Nephron (organoid): ENCODE measurements around the gene MYZAP.

ENCODE experiments used
- H3K27ac Mint-ChIP-seq, 3 experiments: 2 replicates each; pipeline ENCODE4 v1.8.0; 2020; ENCODE audit warnings: mixed read lengths in 3 of 3, mild to moderate bottlenecking in 2 of 3, moderate library complexity in 1 of 3
- H3K27me3 Mint-ChIP-seq: 2 replicates; pipeline ENCODE4 v1.8.0; 2021; ENCODE audit warnings: low read depth, mild to moderate bottlenecking, moderate library complexity, mixed read lengths
- H3K36me3 Mint-ChIP-seq: 2 replicates; pipeline ENCODE4 v1.8.0; 2020; ENCODE audit warnings: low read depth, mixed read lengths
- H3K4me1 Mint-ChIP-seq: 2 replicates; pipeline ENCODE4 v1.8.0; 2020; ENCODE audit warnings: mixed read lengths
- H3K4me3 Mint-ChIP-seq, 3 experiments: 2 replicates each; pipeline ENCODE4 v1.8.0; 2020; ENCODE audit warnings: mild to moderate bottlenecking in 3 of 3, mixed read lengths in 3 of 3, moderate library complexity in 2 of 3
- H3K9me3 Mint-ChIP-seq: 2 replicates; pipeline ENCODE4 v1.8.0; 2020; ENCODE audit warnings: mixed read lengths
- TF ChIP-seq, protein P1 (sequence below), 3 experiments: fragments of 200-600 bp; sonication (generic); IDR thresholded peaks; one replicate each; pipeline ENCODE4 v1.5.0; 2021; ENCODE audit warnings: antibody characterized with exemption in 3 of 3; ENCODE audit not compliant: unreplicated experiment in 3 of 3

The MYZAP gene

GRCh38 chr15:57591237-57591821 is 375 bp upstream of the MYZAP start:
- no peak overlapping the region for H3K27ac Mint-ChIP-seq
- peaks cover 31% of the 10 kb centered on the region for H3K27me3 Mint-ChIP-seq
- no peaks in the 10 kb centered on the region for H3K36me3 Mint-ChIP-seq
- TF ChIP-seq, protein P1, sequence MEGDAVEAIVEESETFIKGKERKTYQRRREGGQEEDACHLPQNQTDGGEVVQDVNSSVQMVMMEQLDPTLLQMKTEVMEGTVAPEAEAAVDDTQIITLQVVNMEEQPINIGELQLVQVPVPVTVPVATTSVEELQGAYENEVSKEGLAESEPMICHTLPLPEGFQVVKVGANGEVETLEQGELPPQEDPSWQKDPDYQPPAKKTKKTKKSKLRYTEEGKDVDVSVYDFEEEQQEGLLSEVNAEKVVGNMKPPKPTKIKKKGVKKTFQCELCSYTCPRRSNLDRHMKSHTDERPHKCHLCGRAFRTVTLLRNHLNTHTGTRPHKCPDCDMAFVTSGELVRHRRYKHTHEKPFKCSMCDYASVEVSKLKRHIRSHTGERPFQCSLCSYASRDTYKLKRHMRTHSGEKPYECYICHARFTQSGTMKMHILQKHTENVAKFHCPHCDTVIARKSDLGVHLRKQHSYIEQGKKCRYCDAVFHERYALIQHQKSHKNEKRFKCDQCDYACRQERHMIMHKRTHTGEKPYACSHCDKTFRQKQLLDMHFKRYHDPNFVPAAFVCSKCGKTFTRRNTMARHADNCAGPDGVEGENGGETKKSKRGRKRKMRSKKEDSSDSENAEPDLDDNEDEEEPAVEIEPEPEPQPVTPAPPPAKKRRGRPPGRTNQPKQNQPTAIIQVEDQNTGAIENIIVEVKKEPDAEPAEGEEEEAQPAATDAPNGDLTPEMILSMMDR (IDR thresholded peaks at IDR 0.05; ENCODE audit: unreplicated experiment in 3 of 3) = no peak
- H3K4me3 Mint-ChIP-seq = peak overlapping the region; percentile 74 to 79 (median 77)
- no peaks in the 10 kb centered on the region for H3K9me3 Mint-ChIP-seq
- peaks cover 27% of the 10 kb centered on the region for H3K4me1 Mint-ChIP-seq

GRCh38 chr15:57592426-57592825 is 722 bp downstream of the MYZAP start:
- TF ChIP-seq, protein P1 (IDR thresholded peaks at IDR 0.05; ENCODE audit: unreplicated experiment in 3 of 3) = no peak
- Mint-ChIP-seq H3K36me3 (no peaks in the 10 kb centered on the region), H3K9me3 (no peaks in the 10 kb centered on the region), H3K4me3 (peak overlapping the region; percentile 68 to 79 (median 74)), H3K27me3 (peaks cover 36% of the 10 kb centered on the region), H3K27ac (no peak overlapping the region), H3K4me1 (peaks cover 31% of the 10 kb centered on the region)

DNA sequence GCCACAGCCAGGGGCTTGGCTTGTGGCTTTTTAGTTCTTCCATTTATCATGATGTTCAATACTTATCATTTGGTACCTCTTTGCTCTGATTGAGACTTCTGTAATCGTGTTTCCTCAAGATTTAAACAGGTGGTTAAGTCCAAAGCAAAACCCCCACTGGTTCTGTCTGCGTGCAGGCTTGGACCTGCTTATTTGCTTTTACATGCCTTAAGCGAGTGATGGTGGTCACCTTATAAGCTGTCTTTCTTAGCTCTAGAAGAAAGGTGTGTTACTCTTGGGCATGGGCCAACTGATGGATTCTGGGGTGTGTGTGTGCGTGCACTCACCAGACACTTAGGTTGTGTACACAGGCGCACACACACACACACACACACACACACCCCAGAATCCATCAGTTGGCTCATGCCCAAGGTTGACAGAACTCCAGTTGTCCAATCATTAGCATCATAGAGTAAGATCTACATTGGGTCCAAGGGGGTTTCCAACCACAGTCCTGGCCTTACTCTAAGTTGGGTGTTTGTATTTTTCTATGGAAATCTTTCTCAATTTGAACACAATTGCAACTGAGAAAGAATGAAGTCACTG is 1.2 kb downstream of the MYZAP start:
- Mint-ChIP-seq H3K27ac (no peak overlapping the region), H3K4me1 (peaks cover 31% of the 10 kb centered on the region)

DNA sequence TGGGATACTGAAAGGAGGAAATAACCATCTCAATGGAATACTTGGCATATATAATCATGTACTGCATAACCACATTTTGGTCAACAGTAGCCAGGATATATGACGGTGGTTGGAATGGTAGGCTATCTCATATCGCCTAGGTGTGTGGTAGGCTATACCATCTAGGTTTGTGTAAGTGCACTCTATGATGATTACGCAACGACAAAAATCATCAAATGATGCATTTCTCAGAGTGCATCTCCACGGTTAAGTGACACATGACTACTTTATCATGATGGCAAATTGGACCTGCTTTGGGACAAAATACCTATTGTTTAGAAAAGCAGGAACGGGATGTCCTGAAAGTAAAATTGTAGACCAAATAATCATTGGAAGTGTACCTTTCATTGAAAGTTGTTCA is 2.8 kb downstream of the MYZAP start:
- H3K4me3 Mint-ChIP-seq = no peak overlapping the region
- no peaks in the 10 kb centered on the region for H3K36me3 Mint-ChIP-seq
- no peak overlapping the region for H3K27ac Mint-ChIP-seq
- TF ChIP-seq, protein P1 (IDR thresholded peaks at IDR 0.05; ENCODE audit: unreplicated experiment in 3 of 3) = no peak
- peaks cover 35% of the 10 kb centered on the region for H3K27me3 Mint-ChIP-seq
- H3K4me1 Mint-ChIP-seq = peaks cover 29% of the 10 kb centered on the region
- H3K9me3 Mint-ChIP-seq = no peaks in the 10 kb centered on the region

More for the DNA sequence above, 1.2 kb downstream of the MYZAP start:
- Mint-ChIP-seq H3K27me3 (peaks cover 36% of the 10 kb centered on the region), H3K4me3 (peak overlapping the region; percentile 68 to 79 (median 74)), H3K36me3 (no peaks in the 10 kb centered on the region), H3K9me3 (no peaks in the 10 kb centered on the region)
- TF ChIP-seq, protein P1 (IDR thresholded peaks at IDR 0.05; ENCODE audit: unreplicated experiment in 3 of 3) = no peak

GRCh38 chr15:57595011-57595866 is 3.5 kb downstream of the MYZAP start:
- no peak overlapping the region for H3K27ac Mint-ChIP-seq
- H3K36me3 Mint-ChIP-seq = no peaks in the 10 kb centered on the region
- TF ChIP-seq, protein P1 (IDR thresholded peaks at IDR 0.05; ENCODE audit: unreplicated experiment in 3 of 3) = no peak
- H3K9me3 Mint-ChIP-seq = no peaks in the 10 kb centered on the region
- H3K4me3 Mint-ChIP-seq = peak overlapping the region in 1 of 3 experiments; percentile 24
- H3K27me3 Mint-ChIP-seq = peaks cover 31% of the 10 kb centered on the region
- H3K4me1 Mint-ChIP-seq = peaks cover 21% of the 10 kb centered on the region
